Renal pelvis (tissue), 3 donors: ENCODE measurements around the gene SMARCAD1. TPM values are rescaled to one million over a fixed set of nuclear protein-coding genes. Genes with fewer than 3 reads are reported as not detected.

Experiments
- polyA plus RNA-seq, 3 donors: library from polyadenylated mRNA; unstranded; fragments of 120-200 nt; gene quantifications; one replicate each; pipeline ENCODE4 v1.2.1, GENCODE V29; 2013; ENCODE audit not compliant: insufficient read length in 3 of 3

Gene SMARCAD1
- polyA plus RNA-seq, 3 donors: 52.8 to 62.3 (median 57.6) TPM

Other genes starting within 250 kb of the SMARCAD1 start
- gene HPGDS, start 135.0 kb downstream of the SMARCAD1 start, polyA plus RNA-seq: 1 to 10 TPM; 2.9 to 5.0 (median 4.4) TPM
- 10 to 100 TPM; 37.8 to 63.6 (median 50.9) TPM for gene PDLIM5, start 244.1 kb downstream of the SMARCAD1 start, polyA plus RNA-seq